Activated CD4-positive, alpha-beta T cell treated with anti-CD3 and anti-CD28 coated beads, Interleukin-2, amount 50 U/mL, for 48 hours (primary cell): Measurements from ENCODE around the gene TSPOAP1.
A peak's percentile ranks its signal among the peaks of the same experiment; 100 is the strongest.

ENCODE experiments used
- DNase-seq, 2 experiments: peaks; one replicate each; pipeline ENCODE4 v3.0.0-alpha.2; 2020

The TSPOAP1 gene

DNA sequence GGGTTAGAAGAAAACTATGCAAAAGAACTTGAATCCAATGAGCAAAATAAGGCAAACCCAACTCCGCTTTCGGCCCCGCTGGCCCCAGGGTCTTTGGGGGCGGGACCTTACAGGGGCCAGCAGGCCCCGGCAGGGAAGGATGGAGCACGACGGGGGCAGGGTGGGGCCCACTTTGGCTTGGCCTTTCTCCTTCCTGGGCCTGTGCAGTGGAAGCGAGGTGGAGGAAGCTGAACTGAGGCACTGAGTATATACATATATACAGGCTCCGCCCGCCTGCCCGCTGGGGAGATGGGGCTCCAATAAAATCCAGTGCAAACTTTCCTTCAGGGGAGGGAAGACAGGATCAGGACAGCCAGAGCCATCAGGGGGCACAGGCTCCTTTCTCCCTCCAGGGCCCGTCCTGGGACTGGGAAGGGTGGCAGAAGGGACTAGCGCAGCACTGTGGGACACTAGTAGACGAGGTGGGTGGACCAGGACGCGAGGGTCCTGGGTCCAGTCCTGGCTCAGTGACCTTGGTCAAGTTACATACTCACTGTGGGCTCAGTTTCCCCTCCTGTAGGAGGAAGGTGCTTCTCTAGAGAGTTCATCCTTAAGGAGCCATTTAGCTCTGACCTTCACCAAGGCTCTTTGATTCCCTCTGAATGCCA, 27.0 kb downstream of the TSPOAP1 start:
- DNase-seq: no peak

DNA sequence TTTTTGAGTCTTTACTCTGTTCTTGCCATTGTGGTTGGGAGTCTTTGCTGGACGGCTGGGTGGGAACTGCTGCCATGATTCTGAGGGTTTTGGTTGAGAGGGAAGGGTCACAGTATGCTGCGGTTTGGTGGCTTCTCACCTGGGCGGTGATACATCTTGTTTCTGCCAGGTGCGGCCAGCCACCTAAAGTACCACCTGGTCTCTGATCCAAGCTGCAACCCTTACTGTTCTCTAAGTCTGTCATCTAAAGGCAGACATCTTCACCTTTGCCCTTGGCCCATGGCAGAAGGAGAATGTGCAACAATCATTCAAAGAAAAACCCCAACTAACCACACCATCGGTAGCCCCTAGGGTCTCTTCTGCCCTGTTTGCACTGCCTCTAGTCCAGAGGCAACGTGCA, 28.3 kb downstream of the TSPOAP1 start:
- DNase-seq: no peak

DNA sequence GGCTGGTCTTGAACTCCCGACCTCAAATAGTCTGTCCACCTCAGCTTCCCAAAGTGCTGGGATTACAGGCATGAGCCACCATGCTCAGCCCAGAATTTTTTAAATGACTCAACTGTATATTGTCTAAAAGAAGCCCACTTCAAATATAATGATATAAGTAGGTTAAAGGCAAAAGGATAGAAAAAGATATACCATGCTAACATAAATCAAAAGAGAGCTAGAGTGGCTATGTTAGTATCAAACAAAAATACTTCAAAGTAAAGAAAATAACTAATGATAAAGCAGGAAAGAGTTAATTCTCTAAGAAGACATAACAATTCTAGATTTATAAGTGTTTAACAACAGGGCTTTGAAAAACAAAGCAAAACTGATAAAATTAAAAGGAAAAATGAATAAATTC, 34.6 kb downstream of the TSPOAP1 start:
- no peak for DNase-seq

DNA sequence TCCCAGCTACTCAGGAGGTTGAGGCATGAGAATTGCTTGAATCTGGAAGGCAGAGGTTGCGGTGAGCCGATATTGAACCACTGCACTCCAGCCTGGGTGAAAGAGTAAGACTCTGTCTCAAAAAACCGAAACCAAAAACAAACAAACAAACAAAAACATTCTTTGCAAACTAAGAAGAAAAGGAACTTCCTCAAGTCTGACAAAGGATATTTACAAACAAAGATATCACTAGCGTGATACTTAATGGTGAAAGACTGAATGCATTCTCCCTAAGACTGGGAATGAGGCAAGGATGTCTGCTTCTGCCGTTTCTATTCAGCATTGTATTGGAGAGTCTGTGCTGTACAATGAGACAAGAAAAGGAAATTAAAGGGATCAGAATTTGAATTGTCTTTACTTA, 37.3 kb downstream of the TSPOAP1 start:
- DNase-seq: no peak

DNA sequence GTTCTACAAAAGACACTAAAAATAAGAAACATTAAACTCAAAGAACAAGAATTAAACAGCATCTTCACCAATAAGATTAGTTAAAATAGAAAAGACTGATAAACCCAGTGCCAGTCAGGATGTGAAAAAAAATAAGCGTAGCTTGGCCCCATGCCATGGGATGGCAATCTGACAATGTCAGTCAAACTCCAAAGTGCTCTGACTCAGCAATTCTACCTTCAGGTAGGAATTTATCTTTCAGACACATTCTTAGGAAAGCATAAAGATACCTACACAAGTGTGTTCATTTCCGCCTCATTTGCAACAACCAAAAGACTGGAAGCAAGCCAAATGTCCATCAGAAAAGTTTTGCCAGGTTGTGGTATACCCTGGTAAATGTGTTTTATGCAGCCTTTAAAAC, 38.7 kb downstream of the TSPOAP1 start:
- DNase-seq: no peak

DNA sequence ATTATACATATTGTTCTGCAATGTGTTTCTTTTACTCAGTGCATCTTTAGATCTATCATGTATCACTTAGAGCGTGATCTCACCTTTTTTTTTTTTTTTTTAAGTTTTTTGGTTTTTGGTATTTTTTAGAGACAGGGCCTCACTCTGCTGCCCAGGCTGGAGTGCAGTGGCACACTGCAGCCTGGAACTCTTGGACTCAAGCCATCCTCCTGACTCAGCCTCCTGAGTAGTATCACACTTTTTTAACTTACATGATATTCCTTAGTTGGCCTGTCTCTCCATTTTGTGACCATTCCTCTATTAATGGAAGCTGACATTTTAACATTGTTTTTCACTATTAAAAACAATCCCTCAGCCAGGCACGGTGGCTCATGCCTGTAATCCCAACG, 43.2 kb downstream of the TSPOAP1 start:
- DNase-seq: no peak

DNA sequence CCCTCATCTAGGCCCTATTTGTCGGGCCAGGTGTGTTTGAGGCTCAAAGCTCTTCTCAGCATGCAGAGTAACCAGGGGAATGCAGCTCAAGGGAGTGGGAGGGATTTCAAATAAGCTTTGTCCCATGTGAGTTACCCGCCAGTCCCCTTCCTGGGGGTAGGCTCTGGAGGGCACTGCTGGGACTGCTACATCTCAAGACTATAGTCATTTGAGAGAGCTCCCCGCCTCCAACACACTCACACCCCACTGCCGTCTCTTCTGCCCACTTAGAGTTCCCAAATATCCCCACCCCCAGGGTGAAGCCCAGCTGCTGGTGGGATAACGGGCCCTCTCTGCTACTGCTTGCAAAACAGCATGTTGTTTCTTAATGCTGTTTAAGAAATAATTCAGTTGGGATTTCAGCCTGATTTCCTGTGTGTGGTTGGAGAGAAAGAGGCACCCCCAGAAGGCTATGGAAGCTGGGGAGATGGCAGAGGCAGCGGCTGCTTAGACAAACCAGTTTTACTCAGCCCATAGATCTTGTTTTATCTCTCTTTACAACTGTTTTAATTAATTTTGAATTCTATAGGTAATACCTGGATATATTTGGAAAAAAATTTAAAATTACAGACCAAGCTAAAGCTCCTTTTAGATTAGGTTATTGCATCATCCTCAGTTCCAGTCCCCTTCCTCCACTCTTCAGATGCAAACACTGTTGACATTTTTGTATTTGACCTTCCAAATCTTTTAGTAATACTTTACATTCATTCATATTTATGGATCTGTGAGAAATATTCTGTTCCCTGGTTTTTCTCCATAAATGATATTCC, 43.8 kb downstream of the TSPOAP1 start:
- DNase-seq: no peak

DNA sequence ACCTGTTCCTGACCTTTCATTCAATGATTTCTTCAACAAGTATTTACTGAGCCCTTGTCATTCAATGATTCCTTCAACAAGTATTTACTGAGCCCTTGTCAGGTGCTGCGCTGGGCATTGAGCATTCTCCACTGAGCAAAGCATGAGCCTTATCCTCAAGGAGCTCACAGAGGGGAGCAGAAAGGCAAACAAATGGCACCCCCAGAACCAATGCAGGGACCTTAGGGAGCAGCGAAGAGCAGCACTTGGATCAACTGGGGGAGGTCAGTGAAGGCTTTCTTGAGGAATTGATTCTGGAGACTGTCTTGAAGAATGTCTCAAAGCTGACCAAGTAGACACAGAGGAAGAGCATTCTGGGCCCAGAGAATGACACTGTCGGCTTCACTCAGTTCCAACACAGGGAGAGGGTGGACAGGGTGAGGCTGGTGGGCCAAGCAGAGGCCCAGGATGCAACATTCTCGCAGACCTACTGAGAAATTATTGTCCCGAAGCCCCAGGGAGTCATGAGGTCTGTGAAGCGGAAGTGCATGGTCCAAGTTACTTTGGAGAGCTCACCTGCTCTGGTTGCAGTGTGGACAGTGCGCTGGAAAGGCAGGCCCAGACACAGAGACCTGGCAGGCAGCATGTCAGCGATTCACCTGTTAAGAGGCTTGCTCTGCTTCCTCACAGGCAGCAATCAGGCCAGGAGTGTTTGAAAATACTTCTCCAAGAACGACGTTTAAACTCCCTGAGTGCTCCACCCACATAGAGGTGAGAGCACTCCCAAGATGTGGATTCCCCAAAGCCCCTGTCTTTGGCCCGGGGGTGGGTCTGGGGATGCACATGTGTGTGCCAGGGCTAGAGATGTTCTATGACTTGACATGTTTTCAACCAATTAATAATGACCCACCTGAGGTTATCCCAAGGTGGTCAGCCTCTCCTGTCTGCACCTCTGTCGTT, 44.7 kb downstream of the TSPOAP1 start:
- no peak for DNase-seq

DNA sequence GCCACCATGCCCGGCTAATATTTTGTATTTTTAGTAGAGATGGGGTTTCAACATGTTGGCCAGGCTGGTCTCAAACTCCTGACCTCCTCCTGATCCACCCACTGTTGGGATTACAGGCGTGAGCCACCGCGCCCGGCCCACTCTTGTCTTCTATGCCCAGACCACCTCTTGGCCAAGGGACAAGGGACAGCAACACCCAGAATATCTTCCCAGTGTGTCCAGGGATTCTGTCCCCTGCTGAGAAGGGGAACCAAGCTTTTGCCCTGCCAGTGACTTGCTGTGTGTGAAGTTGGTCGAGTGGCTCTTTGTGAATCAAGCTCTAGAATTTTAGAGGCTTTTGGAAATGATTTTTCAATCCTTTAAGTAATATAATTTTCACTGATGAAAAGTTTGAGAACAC, 46.2 kb downstream of the TSPOAP1 start:
- DNase-seq: no peak

DNA sequence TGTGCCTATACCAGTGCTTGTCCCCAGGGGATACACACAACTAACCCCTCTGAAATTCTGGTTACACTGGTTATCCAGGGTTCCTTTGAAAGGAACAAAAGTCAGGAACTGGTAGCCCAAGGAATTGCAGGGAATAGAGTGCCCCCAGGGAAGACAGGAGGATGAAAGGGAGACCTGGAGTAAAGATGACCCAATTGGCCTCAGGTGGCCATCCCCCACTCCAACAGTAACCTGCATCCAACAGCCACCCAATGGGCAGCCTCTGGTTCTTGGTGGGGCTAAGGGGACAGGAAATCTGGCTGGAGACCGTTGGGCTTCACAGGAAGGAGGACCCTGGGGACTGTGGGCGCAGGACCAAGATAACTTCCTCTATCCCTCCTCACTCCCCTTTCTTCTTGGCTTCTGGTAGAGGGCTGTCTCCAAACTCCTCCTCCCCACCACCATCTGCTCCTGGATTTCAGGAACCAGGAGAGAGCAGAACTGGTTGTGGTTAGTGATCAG, 47.0 kb downstream of the TSPOAP1 start:
- no peak for DNase-seq

DNA sequence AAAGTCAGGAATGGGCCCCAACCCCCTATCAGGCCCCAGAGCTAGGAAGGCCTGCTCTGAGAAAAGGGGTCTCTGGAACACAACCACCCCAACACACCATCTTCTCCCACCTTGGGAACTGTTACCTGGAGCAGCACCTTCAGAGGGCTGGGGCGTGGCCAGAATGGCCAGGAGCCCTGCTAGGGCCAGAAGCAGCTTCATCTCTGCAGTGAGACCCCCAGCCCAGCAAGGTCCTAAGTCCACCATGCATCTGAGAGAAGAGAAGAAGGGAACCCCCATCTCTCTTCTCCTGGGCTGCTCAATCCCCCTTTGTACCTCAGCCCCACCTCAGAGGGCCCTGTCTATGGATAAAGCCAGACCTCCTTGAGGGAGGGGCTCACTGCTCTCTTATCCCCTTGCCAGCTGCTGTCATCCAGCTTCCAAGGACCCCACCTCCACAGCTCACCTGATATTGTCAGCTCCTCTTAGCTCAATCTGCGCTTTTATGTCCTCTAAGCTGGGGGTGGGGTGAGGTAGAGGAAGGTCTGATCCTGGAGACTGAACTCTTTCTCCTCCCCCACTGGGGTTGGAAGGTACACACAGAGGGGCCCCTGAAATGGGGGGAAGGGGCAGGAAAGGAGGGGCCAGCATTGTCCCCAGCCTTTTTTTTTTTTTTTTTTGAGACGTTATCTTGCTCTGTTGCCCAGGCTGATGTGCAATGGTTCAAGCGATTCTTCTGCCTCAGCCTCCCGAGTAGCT, 47.9 kb downstream of the TSPOAP1 start, which contains the start of gene MPO:
Gene MPO (minus strand): TSS at position 456 of the 738 bp plus-strand sequence. CDS start 177 bp downstream, at position 279.
- DNase-seq: no peak

DNA sequence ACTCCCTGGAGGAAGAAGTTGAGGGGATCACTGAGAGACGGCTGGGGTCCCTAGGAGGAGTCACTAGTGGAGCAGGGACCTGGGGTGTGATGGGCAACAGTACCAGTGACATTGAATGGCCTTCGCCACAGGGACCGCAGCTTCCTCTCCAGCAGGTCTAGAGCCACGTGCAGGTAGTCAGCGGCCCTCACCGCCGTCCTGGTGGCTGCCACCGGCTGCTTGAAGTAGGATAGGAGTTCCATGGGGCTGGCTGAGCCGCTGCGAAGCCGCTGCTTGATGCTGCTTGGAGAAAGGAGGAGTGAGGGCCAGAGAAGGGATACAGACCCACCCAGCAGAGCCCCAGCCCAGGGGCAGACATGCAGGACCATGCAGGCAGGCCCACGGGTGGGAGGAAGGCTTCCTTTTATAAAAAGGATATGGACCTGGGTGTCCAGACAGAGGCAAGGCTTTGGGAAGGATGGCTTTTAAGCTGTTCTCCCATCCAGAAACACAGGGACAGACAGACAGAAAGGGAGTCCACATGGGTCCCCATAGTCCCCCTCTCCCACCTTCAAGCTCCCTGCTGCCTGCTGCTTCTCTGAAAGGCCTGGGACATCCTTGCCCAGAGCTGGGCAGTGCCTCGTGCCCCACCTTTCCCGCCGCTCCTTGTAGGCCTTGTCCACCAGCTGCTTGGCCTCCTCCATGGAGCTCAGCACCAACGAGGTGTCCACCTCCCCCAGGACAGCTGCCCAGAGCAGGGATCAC, 48.7 kb downstream of the TSPOAP1 start:
- no peak for DNase-seq

DNA sequence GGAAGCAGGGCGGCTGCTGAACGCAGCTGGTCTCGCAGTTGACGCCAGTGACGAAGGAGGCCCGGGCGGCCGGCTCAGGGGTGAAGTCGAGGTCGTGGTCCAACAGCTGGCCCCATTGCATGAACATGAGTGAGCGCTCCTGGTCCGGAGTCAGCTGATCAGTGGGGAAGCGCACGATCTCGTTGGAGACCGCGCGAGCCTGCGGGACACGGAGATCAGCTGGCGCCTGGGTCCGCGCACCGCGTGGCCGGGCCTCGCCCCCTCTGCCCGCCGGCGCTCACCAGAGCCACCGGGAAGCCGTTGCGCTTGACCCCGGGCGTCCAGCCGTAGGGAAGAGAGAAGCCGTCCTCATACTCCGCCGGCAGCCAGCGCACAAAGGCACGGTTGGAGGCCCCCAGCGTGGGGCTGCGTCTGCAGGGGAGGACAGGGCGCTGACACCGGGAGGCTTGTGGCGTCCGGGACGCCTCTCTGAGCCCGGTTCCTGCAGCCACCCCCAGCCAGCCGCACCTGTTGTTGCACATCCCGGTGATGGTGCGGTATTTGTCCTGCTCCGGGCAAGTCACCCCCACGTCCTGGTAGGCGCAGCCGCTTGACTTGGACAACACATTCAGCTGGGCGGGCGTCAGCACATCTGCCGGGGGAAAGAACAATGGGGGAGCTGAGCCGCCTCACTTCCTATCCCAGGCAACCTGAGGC, 49.4 kb downstream of the TSPOAP1 start:
- DNase-seq: no peak

DNA sequence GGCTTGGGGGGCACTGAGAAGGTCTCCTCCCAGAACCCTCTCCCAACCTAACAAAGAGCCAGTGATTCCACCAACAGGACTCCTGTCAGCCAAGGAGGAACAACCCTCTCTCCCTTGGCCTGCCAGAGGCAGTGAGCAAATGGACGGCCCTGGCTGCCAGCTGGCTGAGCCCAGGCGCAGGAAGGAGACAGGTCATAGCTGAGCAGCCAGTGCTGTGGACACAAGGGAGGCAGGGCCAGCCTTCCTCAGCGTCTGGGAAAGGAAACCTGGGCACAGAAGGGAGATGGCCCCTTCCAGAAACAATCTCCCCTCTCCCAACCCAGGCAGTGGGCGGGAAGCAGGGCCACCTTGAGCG, 50.0 kb downstream of the TSPOAP1 start:
- no peak for DNase-seq

DNA sequence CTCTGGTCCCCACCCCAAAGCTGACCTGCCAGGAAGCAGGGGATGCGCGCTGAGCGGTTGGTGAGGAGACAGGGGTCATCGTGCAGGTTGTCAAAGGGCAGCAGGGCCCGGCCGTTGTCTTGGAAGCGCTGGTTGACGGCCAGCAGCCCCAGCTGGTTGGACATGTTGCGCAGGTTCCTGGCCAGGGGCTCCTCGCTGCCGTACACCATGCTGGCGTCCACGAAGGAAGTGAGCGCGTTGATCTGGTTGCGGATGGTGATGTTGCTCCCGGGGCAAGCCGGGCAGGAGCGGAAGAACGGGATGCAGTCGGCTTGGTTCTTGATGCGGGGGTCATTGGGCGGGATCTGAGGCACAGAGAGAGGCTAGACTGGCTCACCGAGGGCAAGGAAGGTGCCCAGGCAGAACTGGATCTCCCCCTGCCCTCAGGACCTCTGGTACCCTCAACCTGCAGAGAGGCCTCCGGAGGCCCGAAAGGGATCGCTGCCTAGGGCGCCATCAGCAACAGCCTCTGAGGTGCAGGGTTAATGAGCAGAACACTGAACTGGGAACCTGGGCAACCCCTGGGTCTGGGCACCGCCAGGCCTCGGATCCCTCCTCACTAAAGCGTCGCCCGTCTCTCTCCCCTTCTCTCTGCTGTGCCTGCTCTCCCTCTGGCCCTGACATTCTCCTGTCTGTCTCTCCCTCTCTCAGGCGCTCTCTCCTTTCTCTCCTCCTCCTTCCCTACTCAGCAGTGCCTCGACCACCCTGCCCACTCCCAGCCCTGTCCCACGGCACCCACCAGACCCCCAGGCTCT, 50.6 kb downstream of the TSPOAP1 start:
- DNase-seq: no peak

DNA sequence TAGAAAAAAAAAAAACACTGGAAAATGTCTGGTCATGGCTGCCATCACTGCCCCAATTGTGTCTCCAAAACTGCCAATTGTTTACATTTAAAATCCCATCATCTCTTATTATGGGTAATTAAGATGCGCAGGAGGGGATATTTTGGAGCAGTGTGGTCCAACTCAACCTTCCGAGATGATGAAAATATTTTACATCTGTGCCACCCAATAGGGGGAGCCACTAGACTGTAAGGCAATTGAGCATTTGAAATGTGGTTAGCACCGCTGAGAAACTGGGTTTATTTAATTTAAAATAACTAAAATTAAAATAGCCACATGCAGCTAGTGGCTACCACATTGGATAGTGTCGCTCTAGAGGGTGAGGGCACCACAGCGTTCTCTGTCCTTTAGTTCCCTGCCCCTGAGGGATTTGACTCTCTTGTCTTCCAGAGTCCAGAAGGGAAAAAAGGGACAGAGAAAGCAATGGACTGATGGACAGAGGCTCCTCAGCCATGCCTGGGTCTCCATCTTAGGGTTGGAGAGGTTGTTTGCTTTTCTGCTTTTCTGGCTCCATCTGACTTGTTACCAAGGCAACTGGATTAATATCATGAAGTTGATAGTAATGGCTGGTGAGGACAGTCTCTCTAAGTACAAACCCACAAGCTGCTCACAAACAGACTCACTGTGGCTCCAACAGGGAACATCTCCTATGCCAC, 51.3 kb downstream of the TSPOAP1 start:
- no peak for DNase-seq

DNA sequence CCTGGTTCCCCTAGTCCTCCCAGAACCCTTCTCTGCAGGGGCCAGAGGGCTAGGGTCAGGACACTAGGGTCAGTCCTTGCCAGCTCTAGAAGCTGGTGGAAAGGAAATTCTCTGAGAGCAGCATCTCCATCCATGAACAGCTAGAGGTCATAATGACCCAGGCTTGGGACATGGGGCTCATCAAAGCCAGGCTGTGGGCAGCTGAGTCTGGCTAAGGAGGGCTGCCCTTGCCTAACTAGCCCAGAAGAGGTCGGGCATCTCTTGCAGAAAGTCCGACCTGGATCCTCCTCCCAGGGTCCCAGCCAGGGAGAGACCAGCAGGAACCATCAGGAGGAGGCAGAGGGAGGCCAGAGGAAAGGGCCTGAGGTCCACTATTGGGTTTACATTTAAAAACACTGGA, 52.2 kb downstream of the TSPOAP1 start:
- DNase-seq: no peak

DNA sequence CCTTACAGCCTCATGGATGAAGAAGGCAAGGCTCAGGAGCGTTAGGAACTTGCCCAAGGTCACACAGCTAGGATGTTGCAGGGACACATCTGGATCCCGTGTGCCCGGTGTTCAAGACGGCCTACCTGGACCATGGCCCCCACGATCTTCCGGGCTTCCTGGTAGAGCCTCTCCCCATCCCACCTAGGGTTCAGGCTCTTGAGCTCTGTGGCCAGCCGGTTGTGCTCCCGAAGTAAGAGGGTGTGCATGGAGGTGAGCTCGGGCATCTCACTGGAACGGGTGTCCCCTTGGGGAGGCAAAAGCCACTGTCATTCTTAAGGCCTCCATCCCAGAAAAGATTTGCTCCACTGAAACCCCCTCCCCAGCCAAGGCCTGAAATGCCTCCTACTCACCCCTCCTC, 53.2 kb downstream of the TSPOAP1 start:
- DNase-seq: no peak

DNA sequence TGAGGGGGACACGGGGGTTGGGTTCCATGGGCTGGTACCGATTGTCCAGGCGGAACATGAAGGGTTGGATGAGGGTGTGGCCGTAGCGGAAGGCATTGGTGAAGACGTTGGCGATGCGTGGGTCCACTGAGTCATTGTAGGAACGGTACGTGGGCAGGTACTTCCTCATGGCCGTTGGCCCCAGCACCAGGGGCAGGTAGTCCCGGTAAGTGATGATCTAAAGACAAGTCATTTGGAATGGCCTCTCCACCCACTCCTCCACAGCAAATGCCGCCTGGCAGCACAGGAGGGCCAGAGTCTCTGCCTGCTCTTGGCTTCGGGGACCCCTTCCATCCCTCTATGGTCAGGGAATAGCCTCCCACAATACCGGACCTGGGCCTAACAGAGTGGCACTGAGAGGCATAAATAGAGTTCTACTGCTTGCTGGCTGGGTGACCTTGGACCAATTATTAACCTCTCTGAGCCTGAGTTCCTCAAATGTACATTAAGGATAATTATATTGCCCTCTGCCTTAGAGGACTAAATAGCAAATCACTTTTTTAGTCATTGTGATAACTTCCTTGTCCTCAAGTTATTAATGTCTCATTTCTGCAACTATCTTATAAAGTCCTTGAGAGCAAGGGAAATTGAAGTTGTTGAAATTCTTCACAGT, 55.0 kb downstream of the TSPOAP1 start:
- DNase-seq: peak in 1 of 2 experiments; percentile 21
